Measurements from ENCODE around the gene DCAF5. TPM values are rescaled to one million over a fixed set of nuclear protein-coding genes. Genes with fewer than 3 reads are reported as not detected.

DCAF5 gene
- total RNA-seq, 2 donors from 2014 or later: 20.5 to 25.4 TPM

DNA sequence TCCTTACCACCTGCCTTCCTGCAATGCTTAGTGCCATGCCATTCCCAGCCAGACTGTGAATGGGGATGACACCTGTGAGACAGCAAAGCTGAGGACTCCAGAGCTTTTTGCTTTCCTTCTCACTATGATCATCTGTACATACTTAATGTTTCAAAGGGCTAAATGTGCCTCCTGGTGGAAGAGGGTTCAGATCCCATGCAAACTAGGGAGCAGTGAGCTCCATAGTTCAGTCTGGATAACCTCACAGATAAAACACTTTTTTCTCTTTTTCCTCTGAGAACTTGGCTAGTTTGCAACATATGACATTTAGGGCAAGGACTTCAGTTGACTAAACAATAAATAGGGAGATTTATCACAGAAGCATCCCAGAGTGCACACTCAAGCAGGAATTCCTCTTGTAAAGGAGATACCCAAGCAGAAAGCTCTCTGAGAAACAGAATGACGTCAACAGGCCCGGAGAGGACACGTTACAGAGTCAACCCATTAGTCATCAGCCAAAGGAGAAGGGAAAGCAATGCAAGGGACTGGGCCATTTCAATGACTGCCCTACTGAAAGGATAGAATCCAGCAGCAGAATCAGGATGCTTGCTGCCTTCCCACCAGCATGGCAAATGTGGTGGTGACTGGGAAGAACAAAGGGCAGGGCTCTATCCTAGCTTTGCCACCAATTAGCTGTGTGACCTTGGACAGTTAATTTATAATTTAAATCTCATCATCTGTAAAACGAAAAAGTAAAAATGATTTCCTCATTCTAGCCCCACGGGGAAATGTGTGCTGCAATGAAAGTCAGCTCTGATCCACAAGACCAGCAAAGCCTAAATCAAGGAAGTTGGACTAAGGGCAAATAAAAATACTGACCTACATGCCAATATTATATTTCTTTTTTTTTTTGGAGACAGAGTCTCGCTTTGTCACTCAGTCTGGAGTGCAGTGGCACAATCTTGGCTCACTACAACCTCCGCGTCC lies 93.0 kb downstream of the DCAF5 start:
- peak; percentile 60 for ATAC-seq
- TF ChIP-seq, protein P1, sequence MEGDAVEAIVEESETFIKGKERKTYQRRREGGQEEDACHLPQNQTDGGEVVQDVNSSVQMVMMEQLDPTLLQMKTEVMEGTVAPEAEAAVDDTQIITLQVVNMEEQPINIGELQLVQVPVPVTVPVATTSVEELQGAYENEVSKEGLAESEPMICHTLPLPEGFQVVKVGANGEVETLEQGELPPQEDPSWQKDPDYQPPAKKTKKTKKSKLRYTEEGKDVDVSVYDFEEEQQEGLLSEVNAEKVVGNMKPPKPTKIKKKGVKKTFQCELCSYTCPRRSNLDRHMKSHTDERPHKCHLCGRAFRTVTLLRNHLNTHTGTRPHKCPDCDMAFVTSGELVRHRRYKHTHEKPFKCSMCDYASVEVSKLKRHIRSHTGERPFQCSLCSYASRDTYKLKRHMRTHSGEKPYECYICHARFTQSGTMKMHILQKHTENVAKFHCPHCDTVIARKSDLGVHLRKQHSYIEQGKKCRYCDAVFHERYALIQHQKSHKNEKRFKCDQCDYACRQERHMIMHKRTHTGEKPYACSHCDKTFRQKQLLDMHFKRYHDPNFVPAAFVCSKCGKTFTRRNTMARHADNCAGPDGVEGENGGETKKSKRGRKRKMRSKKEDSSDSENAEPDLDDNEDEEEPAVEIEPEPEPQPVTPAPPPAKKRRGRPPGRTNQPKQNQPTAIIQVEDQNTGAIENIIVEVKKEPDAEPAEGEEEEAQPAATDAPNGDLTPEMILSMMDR (IDR thresholded peaks at IDR 0.05): no peak
- no peak for TF ChIP-seq POLR2A (IDR thresholded peaks at IDR 0.05)
- 70 to 77% methylated on average over 8 of the region's 8 CpGs for WGBS, 2 donors
- intact Hi-C loops (cut with DNase I): no loop called here
- Histone ChIP-seq H3K4me1 (no peaks in the 10 kb centered on the region), H3K36me3 (replicated peaks in 1 of 2; ENCODE audit: insufficient read depth in 1 of 2, low read depth in 2 of 2) (peaks cover 6 to 15% of the 10 kb centered on the region in 2 donors), H3K27ac (peak overlapping the region in 1 of 4 donors; percentile 61), H3K27me3 (no peaks in the 10 kb centered on the region), H3K4me3 (no peak overlapping the region), H3K9me3 (no peaks in the 10 kb centered on the region)
- peak in 2 of 4 donors; percentile 25 to 71 for DNase-seq

- Histone ChIP-seq H3K27ac (no peak overlapping the region), H3K27me3 (no peaks in the 10 kb centered on the region), H3K4me1 (peaks cover 3% of the 10 kb centered on the region), H3K9me3 (no peaks in the 10 kb centered on the region), H3K4me3 (no peak overlapping the region), H3K36me3 (replicated peaks in 1 of 2; ENCODE audit: insufficient read depth in 1 of 2, low read depth in 2 of 2) (peaks cover under 1 to 18% of the 10 kb centered on the region in 2 donors)
- DNase-seq: no peak
- WGBS, 2 donors: 44 to 50% methylated on average over 3 of the region's 3 CpGs
- ATAC-seq: no peak
- no peak for TF ChIP-seq POLR2A (IDR thresholded peaks at IDR 0.05)
- TF ChIP-seq, protein P1 (IDR thresholded peaks at IDR 0.05): no peak
- intact Hi-C loops (cut with DNase I): no loop called here
Observed at GRCh38 chr14:69055999-69056788, 96.7 kb downstream of the DCAF5 start.

DNA sequence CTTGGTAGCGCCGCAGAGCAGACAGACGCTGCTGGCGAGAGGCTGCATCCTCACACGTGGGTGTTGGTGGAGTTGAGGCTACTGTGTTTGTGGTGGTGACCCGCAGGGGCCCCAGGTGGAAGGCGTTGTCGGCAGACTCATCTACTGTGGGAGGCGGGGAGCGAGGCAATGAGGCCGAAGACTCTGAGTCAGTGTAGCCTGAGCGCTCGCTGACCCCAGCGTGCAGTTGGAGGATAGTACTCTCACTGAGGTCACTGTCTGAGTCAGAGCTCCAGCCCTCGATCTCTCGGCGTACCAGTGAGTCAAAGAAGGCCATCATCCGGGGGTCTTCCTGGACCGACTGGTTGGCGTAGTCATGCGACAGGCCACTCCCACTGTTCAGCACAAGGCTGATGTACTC lies 97.8 kb downstream of the DCAF5 start:
- Histone ChIP-seq H3K4me3 (no peak overlapping the region), H3K27ac (no peak overlapping the region), H3K4me1 (peaks cover 14% of the 10 kb centered on the region), H3K36me3 (replicated peaks in 1 of 2; ENCODE audit: insufficient read depth in 1 of 2, low read depth in 2 of 2) (peaks cover 0 to 18% of the 10 kb centered on the region in 2 donors), H3K27me3 (no peaks in the 10 kb centered on the region), H3K9me3 (no peaks in the 10 kb centered on the region)
- no peak for TF ChIP-seq POLR2A (IDR thresholded peaks at IDR 0.05)
- TF ChIP-seq, protein P1 (IDR thresholded peaks at IDR 0.05): no peak
- ATAC-seq (no peak), DNase-seq (no peak)
- intact Hi-C loops (cut with DNase I): no loop called here
- 90 to 95% methylated on average over 20 of the region's 21 CpGs for WGBS, 2 donors

DNA sequence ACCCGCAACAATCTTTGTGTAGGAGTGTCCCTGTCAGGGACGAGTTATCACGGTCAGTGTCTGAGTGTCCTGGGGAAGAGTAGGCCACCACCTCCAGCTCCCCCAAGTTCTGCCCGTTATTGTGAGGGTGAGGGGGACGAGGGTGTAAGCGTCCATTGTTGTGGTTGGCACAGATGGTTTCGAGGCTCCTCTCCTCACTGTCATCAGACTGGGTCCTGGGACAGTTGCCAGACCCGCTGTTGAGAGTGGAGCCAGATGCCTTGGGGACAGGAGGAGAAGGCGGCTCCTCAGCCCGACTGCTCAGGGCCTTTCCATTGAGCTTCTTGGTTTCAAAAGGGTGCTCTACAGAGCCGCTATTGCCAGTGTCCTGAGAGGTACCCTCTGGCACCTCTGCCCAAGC lies 98.9 kb downstream of the DCAF5 start:
- Histone ChIP-seq H3K36me3 (replicated peaks in 1 of 2; ENCODE audit: insufficient read depth in 1 of 2, low read depth in 2 of 2) (peaks cover 0 to 15% of the 10 kb centered on the region in 2 donors), H3K27ac (no peak overlapping the region), H3K4me3 (no peak overlapping the region), H3K27me3 (no peaks in the 10 kb centered on the region), H3K9me3 (no peaks in the 10 kb centered on the region), H3K4me1 (peaks cover 16% of the 10 kb centered on the region)
- intact Hi-C loops (cut with DNase I): no loop called here
- no peak for ATAC-seq
- no peak for DNase-seq
- WGBS, 2 donors: 88 to 89% methylated on average over 5 to 9 of the region's 11 CpGs
- TF ChIP-seq POLR2A (IDR thresholded peaks at IDR 0.05): no peak
- TF ChIP-seq, protein P1 (IDR thresholded peaks at IDR 0.05): no peak
